PC-3 (cell line): Measurements from ENCODE around the gene SLC38A3. TPM values are rescaled to one million over a fixed set of nuclear protein-coding genes. Genes with fewer than 3 reads are reported as not detected.
A peak's percentile ranks its signal among the peaks of the same experiment; 100 is the strongest.

Source experiments
- ATAC-seq: fragments of 200-7000 bp; cut with Tn5 transposase; 2 replicates; pipeline ENCODE4 v1.9.1; 2020; ENCODE audit warnings: mild to moderate bottlenecking, moderate library complexity
- BruUV-seq: library from RNA; stranded (reverse); fragments of 400-500 nt; replicated peaks from 2 replicates; lab custom pipeline; 2021; lab: Mats Ljungman, UMichigan
- CTCF ChIA-PET: fragments of 300-600 bp; sonication (Branson Sonifier 250); formaldehyde crosslinking; loops from one replicate; lab custom pipeline; 2022; ENCODE audit warnings: antibody characterized with exemption; lab: Charles Lee
- POLR2A ChIA-PET: fragments of 300-600 bp; sonication (Branson Sonifier 250); formaldehyde crosslinking; loops from one replicate; lab custom pipeline; 2022; ENCODE audit warnings: antibody characterized with exemption; ENCODE audit not compliant: unreplicated experiment; lab: Charles Lee
- DNase-seq: peaks from one replicate; pipeline ENCODE4 v3.0.0-alpha.2; 2015
- H2AFZ ChIP-seq: fragments of 300-600 bp; sonication (generic); 2 replicates; pipeline ENCODE4 v1.6.0; 2016; ENCODE audit warnings: antibody characterized with exemption, low read length
- H3F3A ChIP-seq: fragments of 300-600 bp; sonication (generic); one replicate; pipeline ENCODE4 v1.6.0; 2017; ENCODE audit warnings: antibody characterized with exemption, low read length, control low read depth, mild to moderate bottlenecking; ENCODE audit not compliant: unreplicated experiment
- H3K27ac ChIP-seq: fragments of 300-600 bp; sonication (generic); 2 replicates; pipeline ENCODE4 v1.5.1; 2016; ENCODE audit warnings: mild to moderate bottlenecking, low read length
- H3K27me3 ChIP-seq: fragments of 300-600 bp; sonication (generic); 2 replicates; pipeline ENCODE4 v1.6.1; 2016; ENCODE audit warnings: low read length, mixed read lengths
- H3K36me3 ChIP-seq: fragments of 300-600 bp; sonication (generic); 2 replicates; pipeline ENCODE4 v1.6.1; 2016; ENCODE audit warnings: low read depth, mixed run types, low read length, mixed read lengths
- H3K4me1 ChIP-seq: fragments of 300-600 bp; sonication (generic); 2 replicates; pipeline ENCODE4 v1.5.1; 2016; ENCODE audit warnings: low read length; ENCODE audit not compliant: insufficient read depth
- H3K4me2 ChIP-seq: fragments of 300-600 bp; sonication (generic); 2 replicates; pipeline ENCODE4 v1.6.0; 2016; ENCODE audit warnings: low read length
- H3K4me3 ChIP-seq: fragments of 300-600 bp; sonication (generic); 2 replicates; pipeline ENCODE4 v1.5.1; 2016; ENCODE audit warnings: mild to moderate bottlenecking, low read length, mixed read lengths
- H3K79me2 ChIP-seq: fragments of 300-600 bp; sonication (generic); 2 replicates; pipeline ENCODE4 v1.6.1; 2017; ENCODE audit warnings: low read length, mixed read lengths
- H3K9ac ChIP-seq: fragments of 300-600 bp; sonication (generic); 2 replicates; pipeline ENCODE4 v1.6.0; 2016; ENCODE audit warnings: mild to moderate bottlenecking, low read length
- H3K9me2 ChIP-seq: fragments of 300-600 bp; sonication (generic); replicated peaks from 2 replicates; pipeline ENCODE4 v1.6.1; 2016; ENCODE audit warnings: mixed run types, low read length, mixed read lengths
- H3K9me3 ChIP-seq: fragments of 300-600 bp; sonication (generic); 2 replicates; pipeline ENCODE4 v1.6.1; 2016; ENCODE audit warnings: low read length, mixed read lengths
- H4K20me1 ChIP-seq: fragments of 300-600 bp; sonication (generic); 2 replicates; pipeline ENCODE4 v1.6.1; 2016; ENCODE audit warnings: low read length, mixed read lengths
- EZH2 ChIP-seq: fragments of 300-600 bp; sonication (generic); IDR thresholded peaks from one replicate; pipeline ENCODE4 v1.6.1; 2017; ENCODE audit warnings: antibody characterized with exemption, mild to moderate bottlenecking, low read length; ENCODE audit not compliant: unreplicated experiment
- EZH2phosphoT487 ChIP-seq: fragments of 300-600 bp; sonication (generic); IDR thresholded peaks from 2 replicates; pipeline ENCODE4 v1.6.1; 2018; ENCODE audit warnings: mild to moderate bottlenecking, antibody characterized with exemption, low read length, borderline replicate concordance
- intact Hi-C: fragments of 100-400 bp; cut with micrococcal nuclease; formaldehyde crosslinking; loops from 2 replicates; pipeline ENCODE4 v1.9.0; 2023
- total RNA-seq: library from RNA; depleted of rRNA; stranded (reverse); fragments of >200 nt; gene quantifications from 2 replicates; pipeline ENCODE4 v1.2.3, GENCODE V29; 2014
- TF ChIP-seq, protein P1 (sequence below): fragments of 300-600 bp; sonication (generic); conservative IDR thresholded peaks from 2 replicates; pipeline ENCODE4 v1.5.1; 2017; ENCODE audit warnings: antibody characterized with exemption, low read depth, mild to moderate bottlenecking, low read length

SLC38A3 gene
- total RNA-seq, 1 experiment from 2014 or later: 3.3 TPM

DNA sequence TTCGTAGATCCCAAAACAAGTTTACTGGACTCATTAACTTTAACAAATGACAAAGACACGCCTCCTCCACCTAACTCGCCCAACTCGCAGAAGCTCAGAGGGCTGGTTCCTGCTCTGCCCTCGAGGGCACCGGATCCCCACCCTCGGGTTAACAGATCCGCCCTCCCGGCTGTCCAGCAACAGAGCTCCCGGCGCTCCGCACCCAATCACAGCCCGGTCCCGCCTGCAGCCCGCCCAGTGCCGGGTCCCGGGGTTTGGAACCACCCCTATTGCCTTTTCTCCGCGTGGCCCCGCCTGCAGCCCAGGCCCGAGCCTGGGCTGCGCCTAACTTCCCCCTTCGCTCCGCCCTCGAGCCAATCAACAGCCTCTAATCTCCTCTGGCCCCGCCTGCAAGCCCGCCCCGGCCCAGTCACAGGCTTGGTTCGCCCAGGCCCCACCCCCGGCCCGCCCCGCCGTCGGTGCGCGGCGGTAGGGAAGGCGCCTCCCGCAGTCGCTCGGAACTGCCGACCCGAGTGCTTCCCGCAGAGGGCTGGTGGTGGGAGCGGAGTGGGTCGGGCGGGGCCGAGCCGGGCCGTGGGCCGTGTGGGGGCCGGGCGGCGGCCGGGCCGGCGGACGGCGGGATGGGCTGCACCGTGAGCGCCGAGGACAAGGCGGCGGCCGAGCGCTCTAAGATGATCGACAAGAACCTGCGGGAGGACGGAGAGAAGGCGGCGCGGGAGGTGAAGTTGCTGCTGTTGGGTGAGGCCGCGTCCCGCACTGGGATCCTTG, 30.8 kb downstream of the SLC38A3 start, which contains the start of gene GNAI2:
Gene GNAI2 (plus strand): TSS at position 489 of the 768 bp plus-strand sequence. CDS start 132 bp downstream, at position 621.
- Histone ChIP-seq H3K4me3 (peak within 1 kb of the TSS; percentile 78), H3K27ac (peak within 1 kb of the TSS; percentile 55; the same call in 1 of the 2 replicates), H3K9ac (peak within 1 kb of the TSS; percentile 85), H3K36me3 (peaks cover 7% of the 10 kb centered on the region; the same call in 1 of the 2 replicates), H3F3A (peaks cover 5% of the 10 kb centered on the region), H2AFZ (peak within 1 kb of the TSS; percentile 29), H3K4me2 (peak within 1 kb of the TSS; percentile 98), H3K9me3 (no peaks in the 10 kb centered on the region), H4K20me1 (peaks cover 31% of the 10 kb centered on the region), H3K79me2 (peaks cover 48% of the 10 kb centered on the region), H3K9me2 (no peaks in the 10 kb centered on the region), H3K4me1 (peaks cover 15% of the 10 kb centered on the region), H3K27me3 (no peaks in the 10 kb centered on the region)
- ATAC-seq: peak; percentile 87
- intact Hi-C loops: loop anchor here (1.0 to 2.0 kb wide), 2 partner anchors 63 to 123 kb away; partner anchors contain the start of genes HYAL3, NAA80 and TMEM115
- no peak for TF ChIP-seq EZH2phosphoT487
- TF ChIP-seq, protein P1, sequence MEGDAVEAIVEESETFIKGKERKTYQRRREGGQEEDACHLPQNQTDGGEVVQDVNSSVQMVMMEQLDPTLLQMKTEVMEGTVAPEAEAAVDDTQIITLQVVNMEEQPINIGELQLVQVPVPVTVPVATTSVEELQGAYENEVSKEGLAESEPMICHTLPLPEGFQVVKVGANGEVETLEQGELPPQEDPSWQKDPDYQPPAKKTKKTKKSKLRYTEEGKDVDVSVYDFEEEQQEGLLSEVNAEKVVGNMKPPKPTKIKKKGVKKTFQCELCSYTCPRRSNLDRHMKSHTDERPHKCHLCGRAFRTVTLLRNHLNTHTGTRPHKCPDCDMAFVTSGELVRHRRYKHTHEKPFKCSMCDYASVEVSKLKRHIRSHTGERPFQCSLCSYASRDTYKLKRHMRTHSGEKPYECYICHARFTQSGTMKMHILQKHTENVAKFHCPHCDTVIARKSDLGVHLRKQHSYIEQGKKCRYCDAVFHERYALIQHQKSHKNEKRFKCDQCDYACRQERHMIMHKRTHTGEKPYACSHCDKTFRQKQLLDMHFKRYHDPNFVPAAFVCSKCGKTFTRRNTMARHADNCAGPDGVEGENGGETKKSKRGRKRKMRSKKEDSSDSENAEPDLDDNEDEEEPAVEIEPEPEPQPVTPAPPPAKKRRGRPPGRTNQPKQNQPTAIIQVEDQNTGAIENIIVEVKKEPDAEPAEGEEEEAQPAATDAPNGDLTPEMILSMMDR: no peak
- TF ChIP-seq EZH2: no peak
- ChIA-PET CTCF (interaction anchor here (0.6 to 2.1 kb wide), 9 partner anchors 9 to 41 kb away, joined by 3 to 19 read pairs (median 4); no protein-coding TSS in a partner anchor), POLR2A (interaction anchor here (0.5 to 1.1 kb wide), 6 partner anchors 11 to 502 kb away, joined by 3 to 9 read pairs (median 7); no protein-coding TSS in a partner anchor)
- DNase-seq: peak; percentile 99
- BruUV-seq: no TSS peak

DNA sequence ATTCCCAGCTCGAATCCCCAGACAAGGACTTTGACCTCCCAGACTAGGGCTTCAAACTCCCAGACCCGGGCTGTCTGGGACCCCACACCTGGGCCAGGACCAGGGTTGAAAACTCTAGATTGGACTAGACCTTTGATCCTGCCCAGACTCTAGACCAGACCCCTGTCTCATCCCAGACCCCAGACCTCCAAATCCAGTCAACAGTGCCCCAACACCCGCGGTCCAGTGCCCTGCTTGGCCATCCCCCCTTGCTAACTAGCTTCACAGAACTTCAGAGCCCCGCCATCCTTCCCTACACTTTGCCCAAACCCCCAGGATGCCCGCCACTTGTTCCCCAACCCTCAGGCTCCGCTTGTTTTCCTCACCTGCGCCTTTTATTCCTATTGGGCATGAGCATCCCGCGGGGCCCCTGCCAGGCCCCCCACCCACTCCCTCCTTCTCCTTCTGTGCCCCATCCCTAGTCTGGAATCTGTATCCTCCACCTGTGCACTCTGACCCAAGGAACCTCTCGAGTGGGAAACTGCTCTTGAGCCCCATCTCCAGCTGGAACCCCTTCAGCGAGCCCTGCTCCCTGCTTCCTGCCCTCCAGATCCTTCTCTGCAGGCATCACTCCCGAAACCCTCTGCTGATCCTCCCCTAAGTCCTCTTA, 31.5 kb downstream of the SLC38A3 start:
- CTCF ChIA-PET: no interaction called here
- H4K20me1 ChIP-seq: peaks cover 38% of the 10 kb centered on the region
- H3K4me2 ChIP-seq: peak overlapping the region; percentile 98
- H3K4me1 ChIP-seq: peaks cover 15% of the 10 kb centered on the region
- DNase-seq (no peak), ATAC-seq (no peak)
- H3K9me3 ChIP-seq: no peaks in the 10 kb centered on the region
- peaks cover 56% of the 10 kb centered on the region for H3K79me2 ChIP-seq
- H3K27ac ChIP-seq: peak overlapping the region; percentile 55; the same call in 1 of the 2 replicates
- peak overlapping the region; percentile 78 for H3K4me3 ChIP-seq
- no peaks in the 10 kb centered on the region for H3K27me3 ChIP-seq
- peak overlapping the region; percentile 85 for H3K9ac ChIP-seq
- peaks cover 7% of the 10 kb centered on the region; the same call in 1 of the 2 replicates for H3K36me3 ChIP-seq
- TSS peak; percentile 57 for BruUV-seq
- POLR2A ChIA-PET: no interaction called here
- TF ChIP-seq EZH2phosphoT487 (no peak), EZH2 (no peak)
- TF ChIP-seq, protein P1: no peak
- no peak overlapping the region for H2AFZ ChIP-seq
- intact Hi-C loops: no loop called here
- H3F3A ChIP-seq: peaks cover 5% of the 10 kb centered on the region
- no peaks in the 10 kb centered on the region for H3K9me2 ChIP-seq
